ENCODE measurements around the gene FPR3.
A peak's percentile ranks its signal among the peaks of the same experiment; 100 is the strongest.
"Not testable (repeated sequence)": the region's sequence is repeated elsewhere in the genome, so short reads cannot be mapped to it uniquely, and the experiment has no call there.

The FPR3 gene

DNA sequence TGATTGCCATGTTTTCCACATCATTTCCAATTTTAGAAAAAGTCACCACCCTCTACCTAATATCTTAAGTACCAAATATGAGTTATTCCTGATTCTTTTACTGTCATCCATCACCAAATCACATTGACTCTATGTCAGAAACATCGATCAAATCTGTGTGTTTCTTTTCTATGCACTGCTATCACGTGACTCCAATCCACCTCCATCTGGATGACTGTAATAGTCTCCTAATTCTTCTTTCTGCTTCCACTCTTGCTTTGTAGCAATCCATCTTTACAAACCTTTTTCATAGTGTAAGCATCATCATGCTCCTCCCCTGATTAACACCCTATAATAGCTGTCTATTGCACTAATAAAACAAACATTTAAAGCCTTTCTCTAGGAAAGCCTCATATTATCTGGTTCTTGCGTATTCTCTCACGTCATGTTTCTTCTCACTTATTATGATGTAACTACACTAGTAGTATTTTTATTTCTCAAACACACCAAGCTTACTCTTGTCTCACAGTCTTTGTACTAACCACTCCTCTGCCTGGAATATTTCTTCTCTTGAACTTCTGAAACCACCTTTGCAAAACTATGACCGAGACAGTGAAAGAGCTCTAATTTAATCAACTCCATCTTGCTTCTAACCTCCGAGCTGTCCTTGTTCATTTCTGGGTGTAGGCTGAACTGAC is 10.7 kb upstream of the FPR3 start:
- no peak for DNase-seq (ENCODE audit: low read depth)

GRCh38 chr19:51784922-51785690 is 9.9 kb upstream of the FPR3 start:
- DNase-seq (ENCODE audit: low read depth) = peak; percentile 69

- no peak for DNase-seq (ENCODE audit: low read depth)
Observed at GRCh38 chr19:51786646-51787494, 8.1 kb upstream of the FPR3 start.

GRCh38 chr19:51788029-51788428 is 6.9 kb upstream of the FPR3 start:
- no peak for DNase-seq (ENCODE audit: low read depth)

GRCh38 chr19:51789061-51789795 is 5.7 kb upstream of the FPR3 start:
- DNase-seq (ENCODE audit: low read depth) = no peak

DNA sequence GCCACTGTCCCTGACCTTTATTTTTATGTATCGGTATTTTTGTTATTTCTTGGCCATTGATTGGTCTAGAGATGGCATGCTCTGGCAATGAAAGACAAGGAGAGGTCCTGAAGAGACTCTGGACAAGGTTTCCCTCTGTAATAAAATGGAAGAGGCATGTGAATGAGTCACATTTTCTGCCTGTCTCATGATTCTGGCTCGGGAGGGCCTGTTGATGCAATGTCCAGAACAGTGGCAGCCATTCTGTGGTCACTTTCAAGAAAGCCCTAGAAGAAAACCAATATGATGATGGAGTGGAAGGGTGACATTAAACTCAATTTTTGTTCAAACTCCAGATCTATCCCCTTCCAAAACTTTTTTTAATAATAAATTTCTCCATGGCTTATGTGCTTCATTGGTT is 2.0 kb upstream of the FPR3 start:
- no peak for DNase-seq (ENCODE audit: low read depth)

DNA sequence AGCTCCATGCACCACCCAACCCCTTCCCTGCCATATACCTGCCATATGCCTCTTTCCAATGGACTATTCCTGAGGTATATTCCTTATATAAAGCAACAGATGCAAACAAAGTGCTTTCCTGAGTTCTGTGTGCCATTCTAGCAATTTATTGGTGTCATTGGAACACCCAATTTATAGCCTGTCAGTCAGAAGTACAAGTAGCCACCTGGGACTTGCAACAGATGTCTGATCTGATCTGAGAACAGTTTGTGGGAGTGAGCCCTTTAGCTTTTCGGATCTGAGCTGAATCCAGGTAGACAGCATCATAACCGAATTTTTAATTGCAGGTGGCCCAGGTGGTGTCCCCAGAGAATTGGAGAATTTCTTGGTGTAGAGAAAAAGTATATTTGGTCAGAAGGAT is 963 bp upstream of the FPR3 start:
- no peak for DNase-seq (ENCODE audit: low read depth)

- no peak for DNase-seq (ENCODE audit: low read depth)
Observed at GRCh38 chr19:51796195-51796679, 1.3 kb downstream of the FPR3 start.

- no peak for DNase-seq (ENCODE audit: low read depth)
Observed at GRCh38 chr19:51797480-51797879, 2.5 kb downstream of the FPR3 start.

DNA sequence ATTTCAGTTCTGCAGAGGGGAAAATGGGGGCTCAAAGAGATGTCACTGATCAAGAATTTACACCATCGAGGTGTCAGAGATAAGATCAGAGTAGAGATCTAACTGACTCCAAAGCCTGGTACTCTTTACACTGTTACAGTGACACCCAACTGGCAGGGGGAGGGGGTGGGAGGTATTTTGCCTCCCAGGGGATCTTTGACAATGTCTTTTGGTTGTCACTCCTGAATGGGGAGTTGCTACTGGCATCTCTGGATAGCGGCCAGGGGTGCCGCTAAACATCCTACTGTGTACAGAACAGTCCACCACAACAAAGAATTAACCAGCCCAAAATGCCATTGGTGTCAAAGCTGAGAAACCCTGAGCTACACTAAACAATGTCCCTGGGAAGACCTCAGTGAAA is 3.1 kb downstream of the FPR3 start:
- DNase-seq (ENCODE audit: low read depth) = no peak

DNA sequence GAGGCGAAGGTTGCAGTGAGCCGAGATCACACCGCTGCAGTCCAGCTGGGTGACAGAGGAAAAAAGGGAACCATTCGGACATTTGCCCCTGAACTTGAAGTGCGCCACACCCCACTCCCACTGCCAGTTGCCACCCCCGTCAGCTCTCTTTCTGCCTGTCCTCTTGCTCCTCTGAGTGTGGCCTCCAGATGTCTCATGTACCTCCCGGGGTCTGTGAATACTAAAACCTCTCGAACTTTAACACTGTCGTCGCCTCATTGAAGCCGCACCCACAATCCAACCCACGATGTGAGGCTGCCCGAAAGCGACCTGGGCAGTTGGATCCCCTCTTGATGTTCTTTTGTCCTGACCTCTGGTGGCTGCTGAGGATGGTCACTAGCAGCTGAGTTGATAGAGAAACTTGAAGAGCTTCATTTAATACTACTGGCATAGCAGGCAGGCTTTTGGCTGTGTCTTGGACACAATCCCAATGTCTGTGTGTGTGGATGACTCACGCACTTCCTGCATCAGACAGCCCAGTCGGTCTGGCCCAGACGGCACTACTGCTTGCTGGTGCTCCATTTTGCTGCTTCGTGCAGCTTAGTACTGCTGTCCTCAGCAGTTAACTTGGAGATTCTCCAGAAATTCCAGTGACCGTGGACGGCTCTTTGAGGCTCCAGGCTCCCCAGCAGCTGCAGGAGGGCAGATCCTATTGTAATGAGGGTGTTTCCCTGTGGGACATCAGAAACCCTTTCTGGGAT is 4.2 kb downstream of the FPR3 start:
- DNase-seq (ENCODE audit: low read depth) = peak; percentile 96

GRCh38 chr19:51799774-51800472 is 5.0 kb downstream of the FPR3 start:
- DNase-seq (ENCODE audit: low read depth) = no peak

- DNase-seq (ENCODE audit: low read depth) = no peak
Observed at GRCh38 chr19:51800473-51801244, 5.7 kb downstream of the FPR3 start.

GRCh38 chr19:51802775-51803174 is 7.8 kb downstream of the FPR3 start:
- no peak for DNase-seq (ENCODE audit: low read depth)

DNA sequence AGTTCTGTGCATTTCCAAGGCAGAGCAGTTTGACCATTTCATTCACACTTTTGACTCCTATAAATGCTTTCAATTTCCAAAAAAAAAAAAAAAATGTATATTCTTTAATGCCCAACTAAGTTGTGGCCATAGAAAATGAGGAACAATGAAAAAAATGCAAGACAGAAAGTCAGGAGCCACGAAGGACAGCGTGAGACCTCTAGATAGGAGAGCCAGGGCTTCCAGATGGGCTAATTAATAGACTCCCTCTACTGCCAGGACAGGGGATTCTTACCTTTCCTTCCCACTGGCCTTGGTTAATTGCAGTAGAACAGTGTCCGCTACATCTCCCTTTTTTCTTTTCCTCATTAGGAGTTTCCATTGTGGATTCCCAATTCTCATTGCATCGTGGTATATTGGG is 8.6 kb downstream of the FPR3 start:
- DNase-seq (ENCODE audit: low read depth) = no peak

GRCh38 chr19:51803967-51804366 is 9.0 kb downstream of the FPR3 start:
- no peak for DNase-seq (ENCODE audit: low read depth)

DNA sequence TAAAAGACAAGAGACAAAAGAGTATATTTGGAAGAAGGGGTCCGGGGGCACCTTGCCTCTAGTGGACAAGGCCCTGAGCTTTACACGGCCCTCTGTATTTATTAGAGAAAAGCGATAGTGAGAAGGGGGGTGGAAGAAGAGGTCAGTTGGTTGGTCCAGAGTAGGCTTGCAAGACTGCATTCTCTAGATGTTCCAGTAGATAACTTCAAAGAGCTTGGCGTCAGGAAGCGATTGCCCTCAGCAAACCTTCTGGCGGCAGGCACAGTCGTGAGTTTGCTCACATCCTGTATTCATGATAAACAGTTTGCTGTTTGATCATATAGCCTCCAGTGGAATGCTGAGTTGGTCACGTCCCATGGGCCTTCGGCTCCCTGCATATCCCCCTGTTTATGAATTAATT is 9.8 kb downstream of the FPR3 start:
- not testable (repeated sequence) for DNase-seq (ENCODE audit: low read depth)

DNA sequence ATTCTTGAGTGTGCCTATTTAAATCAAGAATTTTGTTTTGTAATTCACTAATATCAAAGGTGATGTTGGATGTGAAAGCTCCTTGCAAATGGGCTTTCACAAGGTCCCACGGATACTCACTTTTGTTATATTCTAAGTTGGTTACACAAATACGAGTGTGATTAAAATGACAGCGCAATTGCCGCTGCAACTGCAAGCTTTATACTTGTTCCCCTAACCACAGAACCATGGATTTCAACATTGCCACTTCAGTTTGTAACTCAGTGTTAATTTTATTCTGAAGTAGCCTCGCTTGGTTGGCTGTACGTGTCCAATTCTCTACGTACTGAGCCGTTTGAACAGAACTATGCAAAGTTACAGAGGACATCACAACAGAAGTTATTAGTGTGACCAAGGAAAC is 10.4 kb downstream of the FPR3 start:
- not testable (repeated sequence) for DNase-seq (ENCODE audit: low read depth)

DNA sequence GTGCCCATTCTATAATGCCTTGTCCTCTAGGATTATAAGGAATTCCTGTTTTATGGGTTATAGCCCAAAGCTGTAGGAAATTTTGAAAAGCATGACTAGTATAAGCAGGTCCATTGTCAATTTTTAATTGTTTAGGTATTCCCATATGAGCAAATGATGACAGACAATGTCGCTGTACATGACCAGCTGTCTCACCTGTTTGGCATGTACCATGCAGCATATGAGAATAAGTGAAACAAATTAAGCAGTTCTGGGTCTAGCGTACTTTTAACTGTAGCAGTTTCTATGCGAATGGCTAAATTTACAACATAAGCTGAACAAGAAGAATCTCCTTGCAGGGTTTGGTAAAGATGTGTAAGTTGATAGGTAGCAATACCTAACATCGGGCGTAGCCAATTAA is 11.6 kb downstream of the FPR3 start:
- DNase-seq (ENCODE audit: low read depth) = not testable (repeated sequence)
